ENCODE results near the gene PACS2.

DNA sequence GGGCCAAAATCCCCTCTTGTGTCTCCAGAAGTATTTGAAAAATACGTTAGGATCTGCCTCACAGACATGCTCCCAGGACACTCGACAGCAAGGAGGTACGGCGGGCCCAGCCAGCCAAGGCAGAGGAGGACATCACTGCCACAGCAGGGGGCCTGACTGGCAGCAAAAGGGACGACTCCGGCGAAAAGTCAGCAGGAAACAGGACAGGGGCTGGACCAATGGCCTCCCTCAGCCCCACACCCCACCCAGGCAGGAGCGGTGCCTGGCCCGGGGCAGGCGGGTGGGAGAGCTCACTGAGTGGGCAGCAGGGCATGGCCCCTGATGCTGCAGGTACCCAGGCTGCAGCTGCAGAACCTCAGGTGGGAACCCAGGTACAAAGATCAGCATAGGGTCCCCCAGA, 31.5 kb upstream of the PACS2 start:
- TF ChIP-seq, protein P1, sequence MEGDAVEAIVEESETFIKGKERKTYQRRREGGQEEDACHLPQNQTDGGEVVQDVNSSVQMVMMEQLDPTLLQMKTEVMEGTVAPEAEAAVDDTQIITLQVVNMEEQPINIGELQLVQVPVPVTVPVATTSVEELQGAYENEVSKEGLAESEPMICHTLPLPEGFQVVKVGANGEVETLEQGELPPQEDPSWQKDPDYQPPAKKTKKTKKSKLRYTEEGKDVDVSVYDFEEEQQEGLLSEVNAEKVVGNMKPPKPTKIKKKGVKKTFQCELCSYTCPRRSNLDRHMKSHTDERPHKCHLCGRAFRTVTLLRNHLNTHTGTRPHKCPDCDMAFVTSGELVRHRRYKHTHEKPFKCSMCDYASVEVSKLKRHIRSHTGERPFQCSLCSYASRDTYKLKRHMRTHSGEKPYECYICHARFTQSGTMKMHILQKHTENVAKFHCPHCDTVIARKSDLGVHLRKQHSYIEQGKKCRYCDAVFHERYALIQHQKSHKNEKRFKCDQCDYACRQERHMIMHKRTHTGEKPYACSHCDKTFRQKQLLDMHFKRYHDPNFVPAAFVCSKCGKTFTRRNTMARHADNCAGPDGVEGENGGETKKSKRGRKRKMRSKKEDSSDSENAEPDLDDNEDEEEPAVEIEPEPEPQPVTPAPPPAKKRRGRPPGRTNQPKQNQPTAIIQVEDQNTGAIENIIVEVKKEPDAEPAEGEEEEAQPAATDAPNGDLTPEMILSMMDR (IDR thresholded peaks at IDR 0.05): no peak
- TF ChIP-seq POLR2A (IDR thresholded peaks at IDR 0.05) (no peak), POLR2AphosphoS5 (IDR thresholded peaks at IDR 0.05) (no peak)

Data from breast epithelium (tissue), 3 donors.